Stimulated activated CD4-positive, alpha-beta T cell treated with anti-CD3 and anti-CD28 coated beads, TNF-alpha, amount 100 ng/mL, for 48 hours (primary cell): ENCODE data around the gene DEFB132.

Source experiments
- DNase-seq, 3 donors: peaks; one replicate each; pipeline ENCODE4 v3.0.0-alpha.2; 2020; ENCODE audit warnings: low read depth in 3 of 3

The DEFB132 gene

GRCh38 chr20:263701-264100 is 6.2 kb downstream of the DEFB132 start:
- no peak for DNase-seq

GRCh38 chr20:266596-267562 is 9.4 kb downstream of the DEFB132 start:
- peak; percentile 83 to 89 (median 88) for DNase-seq

- DNase-seq = no peak
These were observed 13.0 kb downstream of the DEFB132 start for GRCh38 chr20:270517-270916.

- no peak for DNase-seq
These were observed 13.5 kb downstream of the DEFB132 start for GRCh38 chr20:271069-271468.

- no peak for DNase-seq
These were observed 14.0 kb downstream of the DEFB132 start for GRCh38 chr20:271528-271927.

GRCh38 chr20:272718-273117 is 15.2 kb downstream of the DEFB132 start:
- DNase-seq = no peak

GRCh38 chr20:273884-274283 is 16.4 kb downstream of the DEFB132 start:
- DNase-seq = no peak

- DNase-seq = no peak
These were observed 18.3 kb downstream of the DEFB132 start for GRCh38 chr20:275791-276190.

GRCh38 chr20:276620-277495 is 19.3 kb downstream of the DEFB132 start:
- no peak for DNase-seq

GRCh38 chr20:277496-277781 is 19.9 kb downstream of the DEFB132 start:
- no peak for DNase-seq

- no peak for DNase-seq
These were observed 20.7 kb downstream of the DEFB132 start for GRCh38 chr20:278181-278580.

GRCh38 chr20:278607-279571 is 21.4 kb downstream of the DEFB132 start:
- no peak for DNase-seq

GRCh38 chr20:284172-284571 is 26.6 kb downstream of the DEFB132 start:
- no peak for DNase-seq

- DNase-seq = no peak
These were observed 29.0 kb downstream of the DEFB132 start for GRCh38 chr20:286508-286907.

GRCh38 chr20:288956-289692 is 31.6 kb downstream of the DEFB132 start:
- no peak for DNase-seq

GRCh38 chr20:289693-290083 is 32.2 kb downstream of the DEFB132 start:
- DNase-seq = no peak

GRCh38 chr20:290084-290831 is 32.7 kb downstream of the DEFB132 start, which contains the start of gene C20orf96:
Gene C20orf96 (minus strand): TSS chr20:290750. CDS start chr20:290610, 140 bp downstream.
- peak; percentile 79 to 89 (median 79) for DNase-seq

- no peak for DNase-seq
These were observed 37.1 kb downstream of the DEFB132 start for GRCh38 chr20:294602-295001.

GRCh38 chr20:295804-296203 is 38.3 kb downstream of the DEFB132 start:
- no peak for DNase-seq
